Natural killer cell treated with Interleukin-12 subunit alpha and Interleukin-12 subunit beta and Interleukin-15 and Interleukin-18, amount 100 ng/mL, for 72 hours (primary cell): ENCODE data around the gene SLC6A12. TPM values are rescaled to one million over a fixed set of nuclear protein-coding genes. Genes with fewer than 3 reads are reported as not detected.
A peak's percentile ranks its signal among the peaks of the same experiment; 100 is the strongest.
"Not testable (repeated sequence)": the region's sequence is repeated elsewhere in the genome, so short reads cannot be mapped to it uniquely, and the experiment has no call there.

Source experiments
- ATAC-seq, 2 donors: fragments of 150-1000 bp; cut with Tn5 transposase in 1 of 2; sonication (Bioruptor Pico), chemical (Tn5 transposase) in 1 of 2; 2 replicates each; pipeline ENCODE4 v1.10.0; 2021
- DNase-seq: peaks from one replicate; pipeline ENCODE4 v3.0.0; 2022; ENCODE audit warnings: low spot score
- H3K27ac Mint-ChIP-seq, 2 donors: 1 replicate in 1 of 2; 2 replicates in 1 of 2; pipeline ENCODE4 v1.8.0; 2022; ENCODE audit warnings: mixed read lengths in 2 of 2, mild to moderate bottlenecking in 1 of 2, moderate library complexity in 1 of 2
- H3K27me3 Mint-ChIP-seq, 2 donors: 1 replicate in 1 of 2; 2 replicates in 1 of 2; pipeline ENCODE4 v1.8.0; 2022; ENCODE audit warnings: mixed read lengths in 2 of 2
- H3K36me3 Mint-ChIP-seq: one replicate; pipeline ENCODE4 v1.8.0; 2022; ENCODE audit warnings: mixed read lengths
- H3K4me1 Mint-ChIP-seq, 2 donors: 1 replicate in 1 of 2; 2 replicates in 1 of 2; pipeline ENCODE4 v1.8.0; 2022; ENCODE audit warnings: low read depth in 2 of 2, mixed read lengths in 2 of 2, mild to moderate bottlenecking in 1 of 2
- H3K4me3 Mint-ChIP-seq: one replicate; pipeline ENCODE4 v1.8.0; 2022; ENCODE audit warnings: mixed read lengths
- H3K9me3 Mint-ChIP-seq: 2 replicates; pipeline ENCODE4 v1.8.0; 2022; ENCODE audit warnings: mixed read lengths
- total RNA-seq, 2 donors: library from RNA; stranded (reverse); gene quantifications; one replicate each; pipeline ENCODE4 v1.2.3, GENCODE V29; 2022

The SLC6A12 gene
- total RNA-seq, 2 donors from 2014 or later, result 0.11 TPM; not detected in 1

DNA sequence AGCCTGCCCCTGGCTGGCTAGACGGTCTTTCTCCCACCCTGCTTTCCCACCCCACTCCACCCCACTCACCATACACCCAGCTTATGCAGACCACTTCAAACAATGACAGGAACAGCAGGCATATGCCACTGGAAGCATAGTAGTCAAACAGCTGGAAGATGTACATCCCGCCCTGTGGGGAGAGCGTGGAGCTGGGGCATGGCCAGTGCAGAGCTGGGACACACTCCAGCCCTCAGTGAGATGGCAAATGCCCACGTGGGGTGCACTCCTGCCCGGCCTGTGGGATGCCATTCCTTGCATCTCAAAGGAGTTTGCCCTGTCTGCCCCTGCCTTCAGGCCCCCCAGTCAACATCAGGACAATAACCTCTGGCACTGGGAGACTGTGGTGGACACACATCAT, 18.8 kb downstream of the SLC6A12 start:
- H3K4me3 Mint-ChIP-seq, result no peak overlapping the region
- H3K9me3 Mint-ChIP-seq, result peaks cover 4% of the 10 kb centered on the region
- DNase-seq (peak; percentile 39), ATAC-seq (peak in 1 of 2 donors; percentile 37)
- peaks cover 0 to 5% of the 10 kb centered on the region in 2 donors for H3K4me1 Mint-ChIP-seq
- H3K27ac Mint-ChIP-seq, result no peak overlapping the region
- H3K36me3 Mint-ChIP-seq, result no peaks in the 10 kb centered on the region
- peaks cover 18 to 28% of the 10 kb centered on the region in 2 donors for H3K27me3 Mint-ChIP-seq

GRCh38 chr12:194276-194675, 19.7 kb downstream of the SLC6A12 start:
- peaks cover 4% of the 10 kb centered on the region for H3K9me3 Mint-ChIP-seq
- no peaks in the 10 kb centered on the region for H3K36me3 Mint-ChIP-seq
- peaks cover 0 to 5% of the 10 kb centered on the region in 2 donors for H3K4me1 Mint-ChIP-seq
- H3K4me3 Mint-ChIP-seq, result no peak overlapping the region
- H3K27ac Mint-ChIP-seq, result no peak overlapping the region
- no peak for DNase-seq
- H3K27me3 Mint-ChIP-seq, result peaks cover 18 to 28% of the 10 kb centered on the region in 2 donors
- ATAC-seq, result no peak

- Mint-ChIP-seq H3K36me3 (no peaks in the 10 kb centered on the region), H3K27me3 (peaks cover 18 to 26% of the 10 kb centered on the region in 2 donors), H3K4me1 (peaks cover 0 to 8% of the 10 kb centered on the region in 2 donors), H3K4me3 (no peak overlapping the region), H3K27ac (no peak overlapping the region), H3K9me3 (peaks cover 4% of the 10 kb centered on the region)
- no peak for ATAC-seq
- peak; percentile 22 for DNase-seq
These were observed 20.7 kb downstream of the SLC6A12 start for GRCh38 chr12:193261-193660.

GRCh38 chr12:191541-191940, 22.4 kb downstream of the SLC6A12 start:
- peaks cover 13 to 16% of the 10 kb centered on the region in 2 donors for H3K27me3 Mint-ChIP-seq
- no peak overlapping the region for H3K4me3 Mint-ChIP-seq
- H3K4me1 Mint-ChIP-seq, result peaks cover 0 to 3% of the 10 kb centered on the region in 2 donors
- H3K9me3 Mint-ChIP-seq, result no peaks in the 10 kb centered on the region
- ATAC-seq (no peak), DNase-seq (no peak)
- H3K27ac Mint-ChIP-seq, result no peak overlapping the region
- no peaks in the 10 kb centered on the region for H3K36me3 Mint-ChIP-seq

DNA sequence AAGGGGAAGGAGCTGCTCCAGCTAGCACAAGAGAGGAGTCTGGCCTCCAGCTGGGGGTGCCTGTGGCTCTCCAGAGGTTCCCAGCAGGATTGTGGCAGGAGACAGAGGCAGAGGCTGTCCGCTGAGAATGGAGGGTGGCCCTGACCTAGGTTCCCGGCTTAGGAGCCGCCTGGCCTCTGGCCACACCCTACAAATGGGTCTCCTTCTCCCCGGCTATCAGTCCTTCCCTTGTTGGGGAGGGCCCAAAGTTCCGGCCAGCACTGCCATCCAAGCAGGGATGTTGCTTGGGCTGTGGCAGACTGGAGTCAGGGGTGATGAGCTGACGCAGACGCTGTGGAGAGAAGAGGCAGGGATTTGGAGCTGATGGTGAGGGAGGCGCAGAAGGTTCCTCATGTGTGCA, 23.1 kb downstream of the SLC6A12 start:
- Mint-ChIP-seq H3K9me3 (no peaks in the 10 kb centered on the region), H3K27me3 (peaks cover 13 to 16% of the 10 kb centered on the region in 2 donors), H3K36me3 (no peaks in the 10 kb centered on the region), H3K4me3 (no peak overlapping the region), H3K4me1 (peaks cover 0 to 3% of the 10 kb centered on the region in 2 donors), H3K27ac (no peak overlapping the region)
- no peak for ATAC-seq
- DNase-seq, result no peak

GRCh38 chr12:189622-189962, 24.4 kb downstream of the SLC6A12 start:
- Mint-ChIP-seq H3K27me3 (peaks cover 17 to 25% of the 10 kb centered on the region in 2 donors), H3K27ac (no peak overlapping the region), H3K36me3 (no peaks in the 10 kb centered on the region), H3K4me1 (peaks cover 0 to 3% of the 10 kb centered on the region in 2 donors), H3K9me3 (no peaks in the 10 kb centered on the region), H3K4me3 (peak overlapping the region; percentile 71)
- ATAC-seq (no peak), DNase-seq (no peak)

DNA sequence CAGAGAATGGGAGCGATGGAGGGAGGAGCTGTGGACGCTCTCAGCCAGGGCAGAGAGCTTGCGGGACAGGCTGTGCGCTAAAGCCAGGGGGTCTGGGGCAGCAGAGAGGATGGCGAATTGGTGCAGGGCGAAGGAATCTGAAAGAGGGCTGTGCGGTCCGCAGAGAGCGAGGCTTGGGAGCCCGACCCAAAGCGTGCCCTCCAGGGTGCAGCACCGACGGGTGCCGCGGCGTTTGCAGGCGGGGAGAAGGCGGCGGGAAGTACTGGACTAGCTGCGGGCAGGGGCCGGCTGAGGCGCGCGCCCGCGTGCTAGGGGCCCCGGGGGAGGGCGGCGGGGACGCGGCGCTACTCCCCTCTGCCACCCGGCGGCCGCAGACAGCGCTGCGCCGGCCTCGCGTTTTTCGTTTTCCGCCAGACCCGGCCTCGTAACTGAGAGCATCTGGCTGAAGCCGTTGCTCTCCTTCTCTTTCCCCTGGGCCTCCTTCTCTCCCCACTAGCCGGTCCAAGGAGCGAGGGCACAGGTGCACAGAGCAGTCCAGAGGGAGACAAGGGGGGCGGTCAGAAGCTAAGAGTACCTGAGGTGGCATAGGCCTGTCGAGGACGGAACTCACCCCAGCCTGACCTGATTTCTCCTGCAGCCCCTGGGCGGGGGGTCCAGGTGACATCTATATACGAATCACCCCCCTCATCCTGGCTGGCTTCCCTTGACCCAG, 24.9 kb downstream of the SLC6A12 start:
- ATAC-seq (peak; percentile 82 to 85), DNase-seq (no peak)
- H3K4me3 Mint-ChIP-seq, result peak overlapping the region; percentile 71
- no peak overlapping the region for H3K27ac Mint-ChIP-seq
- peaks cover 0 to 3% of the 10 kb centered on the region in 2 donors for H3K4me1 Mint-ChIP-seq
- H3K27me3 Mint-ChIP-seq, result peaks cover 17 to 24% of the 10 kb centered on the region in 2 donors
- H3K9me3 Mint-ChIP-seq, result no peaks in the 10 kb centered on the region
- no peaks in the 10 kb centered on the region for H3K36me3 Mint-ChIP-seq

DNA sequence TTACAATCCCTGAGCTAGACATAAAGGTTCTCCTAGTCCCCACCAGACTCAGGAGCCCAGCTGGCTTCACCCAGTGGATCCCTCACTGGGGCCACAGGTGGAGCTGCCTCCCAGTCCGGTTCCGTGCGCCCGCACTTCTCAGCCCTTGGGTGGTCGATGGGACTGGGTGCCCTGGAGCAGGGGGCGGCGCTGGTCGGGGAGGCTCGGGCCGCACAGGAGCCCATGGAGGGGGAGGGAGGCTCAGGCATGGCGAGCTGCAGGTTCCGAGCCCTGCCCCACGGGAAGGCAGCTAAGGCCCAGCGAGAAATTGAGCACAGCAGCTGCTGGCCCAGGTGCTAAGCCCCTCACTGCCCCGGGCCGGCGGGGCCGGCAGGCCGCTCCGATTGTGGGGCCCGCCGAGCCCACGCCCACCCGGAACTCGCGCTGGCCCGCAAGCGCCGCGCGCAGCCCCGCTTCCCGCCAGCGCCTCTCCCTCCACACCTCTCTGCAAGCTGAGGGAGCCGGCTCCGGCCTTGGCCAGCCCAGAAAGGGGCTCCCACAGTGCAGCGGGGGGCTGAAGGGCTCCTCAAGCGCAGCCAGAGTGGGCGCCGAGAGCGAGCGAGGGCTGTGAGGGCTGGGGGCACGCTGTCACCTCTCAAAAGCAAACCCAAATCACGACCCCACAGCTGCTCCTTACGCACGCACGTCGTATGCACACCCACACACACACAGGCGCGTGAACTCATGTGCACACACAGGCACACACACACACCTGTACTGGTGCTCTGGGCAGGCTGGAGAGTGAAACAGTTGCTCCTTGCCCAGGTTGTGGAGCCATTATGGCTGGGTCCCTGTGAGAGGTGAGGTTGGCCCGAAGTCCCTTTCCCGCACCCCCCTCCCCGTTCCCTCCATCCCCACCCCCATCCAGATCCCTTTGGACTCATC, 25.7 kb downstream of the SLC6A12 start:
- H3K36me3 Mint-ChIP-seq, H3K27ac Mint-ChIP-seq, DNase-seq, ATAC-seq, H3K9me3 Mint-ChIP-seq, H3K4me1 Mint-ChIP-seq: not testable (repeated sequence)
- H3K27me3 Mint-ChIP-seq, result peaks cover 23 to 24% of the 10 kb centered on the region in 2 donors
- peak overlapping the region; percentile 71 for H3K4me3 Mint-ChIP-seq

DNA sequence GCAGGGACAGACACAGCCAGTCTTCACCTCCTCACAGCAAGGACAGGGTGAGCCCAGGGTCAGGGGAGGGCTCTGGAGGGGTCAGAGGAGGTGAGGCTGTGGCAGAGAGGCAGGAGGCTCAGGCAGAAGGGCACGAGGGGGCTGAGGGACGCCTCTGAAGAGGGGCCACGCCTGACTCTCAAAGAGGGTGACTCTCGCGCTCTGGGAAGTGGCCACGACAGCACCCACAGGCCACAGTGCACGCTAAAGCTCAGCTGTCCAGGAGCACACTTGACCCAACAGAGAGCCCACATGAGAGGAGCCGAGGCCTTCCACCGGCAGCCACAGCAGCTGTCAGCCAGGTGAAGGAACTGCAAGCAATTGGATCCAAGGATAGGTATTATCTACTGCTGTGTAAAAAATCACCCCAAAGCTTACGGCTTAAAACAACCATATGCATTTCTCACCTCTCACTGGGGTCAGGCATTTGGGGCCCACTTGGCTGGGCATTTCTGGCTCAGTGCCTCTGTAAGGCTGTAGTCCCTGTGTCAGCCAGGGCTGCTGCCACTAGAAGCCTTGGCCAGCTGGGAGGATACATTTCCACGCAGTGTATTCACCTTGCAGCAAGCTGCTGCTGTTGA, 27.8 kb downstream of the SLC6A12 start:
- H3K36me3 Mint-ChIP-seq, result no peaks in the 10 kb centered on the region
- DNase-seq, result no peak
- H3K4me1 Mint-ChIP-seq, result peaks cover 0 to 3% of the 10 kb centered on the region in 2 donors
- no peak overlapping the region for H3K27ac Mint-ChIP-seq
- no peak overlapping the region for H3K4me3 Mint-ChIP-seq
- peaks cover 12 to 19% of the 10 kb centered on the region in 2 donors for H3K27me3 Mint-ChIP-seq
- peak in 1 of 2 donors; percentile 13 for ATAC-seq
- H3K9me3 Mint-ChIP-seq, result no peaks in the 10 kb centered on the region

DNA sequence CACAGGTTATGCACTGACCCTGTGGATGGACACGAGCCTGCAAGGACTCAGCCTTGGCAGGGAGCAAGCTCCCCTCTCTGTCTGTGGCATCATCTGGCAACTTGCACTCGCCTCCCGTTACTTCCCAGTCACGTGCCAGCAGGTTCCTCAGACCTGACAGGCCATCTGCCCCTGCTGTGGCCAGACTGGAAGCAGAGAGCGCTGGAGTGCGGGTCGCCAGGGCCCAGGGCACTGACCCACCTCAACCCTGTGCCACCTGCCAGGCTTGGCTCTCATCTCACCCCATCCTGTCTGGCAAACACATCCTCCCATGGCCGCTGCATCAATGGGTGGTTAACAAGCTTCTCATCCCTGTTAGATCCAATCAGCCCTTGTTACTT, 28.4 kb downstream of the SLC6A12 start:
- ATAC-seq, result no peak
- H3K36me3 Mint-ChIP-seq, result no peaks in the 10 kb centered on the region
- H3K4me3 Mint-ChIP-seq, result no peak overlapping the region
- peaks cover 2 to 6% of the 10 kb centered on the region in 2 donors for H3K4me1 Mint-ChIP-seq
- no peak for DNase-seq
- H3K27me3 Mint-ChIP-seq, result peaks cover 12 to 19% of the 10 kb centered on the region in 2 donors
- no peak overlapping the region for H3K27ac Mint-ChIP-seq
- H3K9me3 Mint-ChIP-seq, result no peaks in the 10 kb centered on the region

GRCh38 chr12:184811-185575, 29.0 kb downstream of the SLC6A12 start:
- no peak for ATAC-seq
- no peaks in the 10 kb centered on the region for H3K9me3 Mint-ChIP-seq
- no peak overlapping the region for H3K27ac Mint-ChIP-seq
- H3K4me3 Mint-ChIP-seq, result no peak overlapping the region
- peaks cover 8 to 12% of the 10 kb centered on the region in 2 donors for H3K4me1 Mint-ChIP-seq
- no peaks in the 10 kb centered on the region for H3K36me3 Mint-ChIP-seq
- DNase-seq, result no peak
- H3K27me3 Mint-ChIP-seq, result peaks cover 12 to 19% of the 10 kb centered on the region in 2 donors

- H3K9me3 Mint-ChIP-seq, result no peaks in the 10 kb centered on the region
- ATAC-seq, result no peak
- H3K4me1 Mint-ChIP-seq, result peaks cover 10 to 11% of the 10 kb centered on the region in 2 donors
- H3K27me3 Mint-ChIP-seq, result peaks cover 12 to 19% of the 10 kb centered on the region in 2 donors
- DNase-seq, result no peak
- no peaks in the 10 kb centered on the region for H3K36me3 Mint-ChIP-seq
- no peak overlapping the region for H3K27ac Mint-ChIP-seq
- no peak overlapping the region for H3K4me3 Mint-ChIP-seq
These were observed 31.5 kb downstream of the SLC6A12 start for GRCh38 chr12:182381-182892.

- Mint-ChIP-seq H3K9me3 (no peaks in the 10 kb centered on the region), H3K4me1 (peaks cover 10 to 11% of the 10 kb centered on the region in 2 donors), H3K36me3 (no peaks in the 10 kb centered on the region), H3K4me3 (no peak overlapping the region), H3K27ac (no peak overlapping the region), H3K27me3 (peaks cover 12 to 19% of the 10 kb centered on the region in 2 donors)
- no peak for ATAC-seq
- no peak for DNase-seq
These were observed 32.0 kb downstream of the SLC6A12 start for GRCh38 chr12:181921-182320.
